ENCODE measurements around the gene TPGS1.
A peak's percentile ranks its signal among the peaks of the same experiment; 100 is the strongest.

Gene TPGS1, protein sequence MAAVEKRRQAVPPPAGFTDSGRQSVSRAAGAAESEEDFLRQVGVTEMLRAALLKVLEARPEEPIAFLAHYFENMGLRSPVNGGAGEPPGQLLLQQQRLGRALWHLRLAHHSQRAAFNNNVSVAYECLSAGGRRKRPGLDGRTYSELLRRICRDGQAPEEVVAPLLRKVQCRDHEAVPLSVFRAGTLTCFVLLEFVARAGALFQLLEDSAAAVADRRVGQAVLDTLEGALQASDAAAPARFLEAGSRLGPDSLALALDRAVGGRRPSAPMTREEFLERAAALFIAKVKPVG

DNA sequence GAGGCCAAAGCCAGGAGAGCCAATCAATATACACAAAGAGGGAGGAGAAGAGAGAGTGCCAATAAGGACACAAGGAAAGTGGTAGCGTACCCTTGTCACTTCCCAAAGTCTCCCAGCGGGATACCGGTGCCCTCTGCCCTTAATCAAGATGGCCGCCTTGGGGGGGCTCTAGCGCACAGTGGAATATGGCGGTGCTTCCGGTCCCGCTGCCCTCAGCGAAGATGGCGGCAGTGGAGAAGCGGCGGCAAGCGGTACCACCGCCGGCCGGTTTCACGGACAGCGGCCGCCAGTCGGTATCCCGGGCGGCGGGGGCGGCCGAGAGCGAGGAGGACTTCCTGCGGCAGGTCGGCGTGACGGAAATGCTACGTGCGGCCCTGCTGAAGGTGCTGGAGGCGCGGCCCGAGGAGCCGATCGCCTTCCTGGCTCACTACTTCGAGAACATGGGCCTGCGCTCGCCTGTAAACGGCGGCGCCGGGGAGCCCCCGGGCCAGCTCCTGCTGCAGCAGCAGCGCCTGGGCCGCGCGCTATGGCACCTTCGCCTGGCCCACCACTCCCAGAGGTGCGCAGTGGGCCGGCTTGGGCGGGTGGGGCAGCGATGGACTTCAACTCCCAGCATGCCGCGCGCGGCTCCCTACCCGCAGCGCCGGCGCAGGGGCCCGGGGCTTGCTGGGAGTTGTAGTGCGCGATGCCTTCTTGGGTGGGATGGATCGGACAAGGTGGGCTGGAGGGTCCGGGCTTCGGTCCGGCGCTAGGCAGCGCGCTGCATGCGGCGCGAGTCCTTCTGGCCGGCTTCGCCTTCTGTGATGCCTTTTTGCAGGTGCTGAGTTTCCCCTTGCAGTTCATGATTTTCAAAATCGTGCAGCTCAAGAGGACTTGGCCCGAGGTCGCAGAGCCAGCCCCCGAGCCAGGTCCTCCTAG lies at the start of gene TPGS1:
Gene TPGS1, plus strand, starts transcription at position 212 of the 918 bp plus-strand sequence. Its CDS starts 10 bp downstream, at position 222.
- peak; percentile 82 for DNase-seq

DNA sequence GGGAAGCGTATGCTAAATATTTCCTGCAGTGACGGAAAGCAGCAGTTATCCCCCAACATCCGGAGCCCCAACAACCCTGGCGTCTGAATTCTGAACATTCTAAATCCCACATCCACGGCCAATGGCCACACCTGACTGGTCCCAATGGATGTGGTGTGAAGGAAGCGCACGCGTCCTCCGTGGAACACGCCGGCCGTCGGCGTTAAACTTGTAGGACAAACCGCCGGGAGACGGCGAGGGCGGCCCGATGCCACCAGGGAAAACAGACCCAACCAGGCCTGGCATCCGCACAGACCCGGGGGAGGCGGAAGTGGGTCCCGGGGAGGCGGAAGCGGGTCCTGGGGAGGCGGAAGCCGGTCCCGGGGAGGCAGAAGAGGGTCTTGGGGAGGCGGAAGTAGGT lies 49.7 kb upstream of the TPGS1 start:
- no peak for DNase-seq

DNA sequence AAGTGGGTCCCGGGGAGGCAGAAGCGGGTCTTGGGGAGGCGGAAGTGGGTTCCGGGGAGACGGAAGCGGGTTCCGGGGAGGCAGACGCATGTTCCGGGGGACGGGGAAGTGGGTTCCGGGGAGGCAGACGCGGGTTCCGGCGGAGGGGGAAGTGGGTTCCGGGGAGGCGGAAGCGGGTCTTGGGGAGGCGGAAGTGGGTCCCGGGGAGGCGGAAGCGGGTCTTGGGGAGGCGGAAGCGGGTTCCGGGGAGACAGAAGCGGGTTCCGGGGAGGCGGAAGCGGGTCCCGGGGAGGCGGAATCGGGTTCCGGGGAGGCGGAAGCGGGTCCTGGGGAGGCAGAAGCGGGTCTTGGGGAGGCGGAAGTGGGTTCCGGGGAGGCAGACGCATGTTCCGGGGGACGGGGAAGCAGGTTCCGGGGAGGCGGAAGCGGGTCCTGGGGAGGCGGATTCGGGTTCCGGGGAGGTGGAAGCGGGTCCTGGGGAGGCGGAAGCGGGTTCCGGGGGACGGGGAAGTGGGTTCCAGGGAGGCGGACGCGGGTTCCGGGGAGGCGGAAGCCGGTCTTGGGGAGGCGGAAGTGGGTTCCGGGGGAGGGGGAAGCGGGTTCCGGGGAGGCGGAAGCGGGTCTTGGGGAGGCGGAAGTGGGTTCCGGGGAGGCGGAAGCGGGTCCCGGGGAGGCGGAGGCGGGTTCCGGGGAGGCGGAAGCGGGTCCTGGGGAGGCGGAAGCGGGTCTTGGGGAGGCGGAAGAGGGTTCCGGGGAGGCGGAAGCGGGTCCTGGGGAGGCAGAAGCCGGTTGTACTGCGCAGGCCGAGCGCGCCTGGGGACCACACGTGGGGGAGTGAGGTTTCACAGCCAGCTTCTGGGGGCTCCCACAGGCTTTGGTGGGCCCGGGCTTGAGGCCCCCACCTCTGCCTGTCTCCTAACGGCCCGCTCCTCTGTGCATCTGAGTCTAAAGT lies 48.9 kb upstream of the TPGS1 start:
- DNase-seq = no peak

GRCh38 chr19:459724-460511 lies 47.4 kb upstream of the TPGS1 start:
- DNase-seq = peak; percentile 27

- no peak for DNase-seq
Measured at GRCh38 chr19:460877-461720, 46.2 kb upstream of the TPGS1 start, which contains the start of gene SHC2. Gene SHC2, minus strand, starts transcription at chr19:461033. Its CDS starts 37 bp downstream, at chr19:460996.

GRCh38 chr19:461721-462551 lies 45.4 kb upstream of the TPGS1 start:
- DNase-seq = no peak

DNA sequence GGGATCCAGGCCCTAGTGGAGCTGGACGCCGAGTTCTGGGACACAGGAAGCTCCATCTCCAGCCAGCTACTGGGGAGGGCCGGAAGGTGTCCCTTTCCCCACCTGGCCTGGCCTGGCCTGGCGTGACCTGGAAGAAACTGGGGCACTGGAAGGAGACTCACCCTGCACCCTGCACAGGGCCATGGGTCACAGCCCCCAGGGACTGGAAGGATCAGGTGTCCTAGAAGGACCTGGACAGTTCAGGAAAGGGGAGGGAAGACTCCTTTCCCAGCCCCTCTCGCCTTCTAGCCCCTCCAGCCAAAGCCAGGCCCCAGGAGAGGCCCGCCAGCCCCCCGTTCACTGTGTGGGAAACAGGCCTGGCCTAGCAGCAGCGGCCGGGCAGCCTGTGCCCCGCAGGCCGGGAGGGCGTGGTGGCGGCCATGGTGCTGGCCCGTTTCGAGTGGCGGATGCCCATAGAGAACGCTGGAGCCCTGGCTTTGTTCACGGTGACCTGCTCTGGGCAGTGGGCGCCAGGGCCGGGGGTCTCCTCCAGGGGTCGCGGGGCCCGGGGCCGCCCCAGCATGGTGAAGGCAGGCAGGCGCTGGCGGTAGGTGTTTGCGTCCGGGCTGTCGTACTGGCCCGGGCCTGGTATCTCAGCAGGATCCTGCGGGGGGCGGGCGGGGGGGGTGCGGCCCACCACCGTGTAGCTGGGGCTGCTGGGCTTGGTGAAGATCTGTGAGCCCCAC lies 43.7 kb upstream of the TPGS1 start:
- no peak for DNase-seq

DNA sequence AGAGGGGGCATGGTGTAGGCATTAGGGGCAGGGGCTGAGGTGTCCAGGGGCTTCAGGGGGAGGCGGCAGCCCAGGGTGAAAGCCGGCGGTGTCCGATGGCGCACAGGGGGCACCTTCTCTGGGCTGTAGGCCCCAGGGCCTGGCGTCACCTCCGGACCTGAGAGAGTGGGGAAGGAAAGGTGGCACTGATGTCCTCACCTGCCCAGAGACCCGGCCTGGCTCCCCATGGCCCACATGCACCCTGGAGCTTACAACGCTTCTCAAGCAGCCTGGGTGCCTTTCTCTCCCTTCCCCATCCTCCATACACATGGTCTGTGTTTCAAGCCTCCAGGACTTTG lies 43.1 kb upstream of the TPGS1 start:
- DNase-seq = no peak

DNA sequence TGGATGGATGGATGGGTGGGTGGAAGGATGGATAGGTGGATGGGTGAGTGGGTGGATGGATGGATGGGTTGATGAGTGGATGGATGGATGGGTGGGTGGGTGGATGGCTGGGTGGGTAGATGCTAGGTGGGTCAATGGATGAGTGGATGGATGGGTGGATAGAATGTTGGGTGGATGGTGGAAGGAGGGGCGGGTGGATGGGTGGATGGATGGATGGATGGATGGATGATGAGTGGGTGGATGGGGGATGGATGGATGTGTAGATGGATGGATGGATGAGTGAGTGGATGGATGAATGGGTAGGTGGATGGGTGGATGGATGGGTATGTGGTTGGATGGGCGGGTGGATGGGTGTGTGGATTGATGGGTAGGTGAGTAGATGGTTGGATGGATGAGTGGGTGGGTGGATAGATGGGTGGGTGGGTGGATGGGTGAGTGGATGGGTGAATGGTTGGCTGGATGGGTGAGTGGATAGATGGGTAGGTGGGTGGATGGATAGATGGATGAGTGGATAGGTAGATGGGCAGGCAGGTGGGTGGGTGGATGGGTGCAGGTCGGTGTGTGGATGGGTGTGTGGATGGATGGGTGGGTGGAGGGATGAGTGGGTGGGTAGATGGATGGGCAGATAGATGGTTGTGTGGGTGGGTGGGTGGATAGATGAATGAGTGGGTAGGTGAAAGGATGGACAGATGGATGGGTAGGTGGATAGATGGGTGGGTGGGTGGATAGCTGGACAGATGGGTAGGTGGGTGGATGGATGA lies 42.1 kb upstream of the TPGS1 start:
- DNase-seq = no peak

GRCh38 chr19:467554-467953 lies 39.7 kb upstream of the TPGS1 start:
- no peak for DNase-seq

DNA sequence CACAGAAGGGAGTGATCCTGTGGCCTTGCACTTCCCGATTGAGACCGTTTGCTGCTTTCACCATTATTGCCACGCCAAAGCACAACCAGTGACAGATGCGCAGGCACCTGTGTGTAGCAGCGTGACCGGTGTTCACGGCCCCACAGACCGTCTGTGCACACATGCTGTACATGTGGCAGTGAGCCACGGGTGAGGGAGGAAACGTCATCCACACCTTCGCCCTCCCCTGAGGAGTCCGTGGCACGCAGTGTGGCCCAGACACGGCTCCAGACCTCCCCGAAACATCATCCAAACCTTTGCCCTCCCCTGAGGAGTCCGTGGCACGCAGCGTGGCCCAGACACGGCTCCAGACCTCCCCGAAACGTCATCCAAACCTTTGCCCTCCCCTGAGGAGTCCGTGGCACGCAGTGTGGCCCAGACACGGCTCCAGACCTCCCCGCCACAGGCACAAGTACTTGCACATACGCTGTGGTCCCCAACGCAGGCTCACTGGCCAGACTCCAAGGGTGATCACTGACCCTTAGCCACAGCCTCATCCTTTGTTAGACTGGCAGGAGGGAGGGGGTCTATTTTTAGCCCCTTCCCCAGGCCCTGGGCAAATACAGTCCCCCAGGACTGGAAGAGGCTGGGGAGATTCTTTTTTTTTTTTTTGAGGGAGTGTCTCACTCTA lies 38.6 kb upstream of the TPGS1 start:
- no peak for DNase-seq

DNA sequence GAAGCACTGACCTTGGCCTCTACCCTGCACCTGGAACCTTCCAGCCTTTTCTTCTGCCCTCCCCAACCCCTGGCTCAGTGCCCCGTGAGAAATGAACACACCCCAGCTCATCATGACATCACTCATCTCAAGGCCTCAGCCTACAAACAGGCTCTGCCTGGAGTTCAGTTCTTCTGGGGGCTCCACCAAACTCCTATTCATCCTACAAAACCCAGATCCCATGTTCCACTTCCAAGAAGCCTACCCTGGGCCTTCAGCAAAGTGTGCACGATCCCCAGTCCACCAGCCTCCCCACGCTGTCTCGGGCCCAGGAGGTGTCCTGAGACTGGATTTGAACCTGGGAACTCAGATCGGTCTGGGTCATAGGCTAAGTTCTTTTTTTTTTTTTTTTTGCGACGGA lies 37.5 kb upstream of the TPGS1 start:
- no peak for DNase-seq

- DNase-seq = no peak
Measured at GRCh38 chr19:470701-471100, 36.6 kb upstream of the TPGS1 start.

DNA sequence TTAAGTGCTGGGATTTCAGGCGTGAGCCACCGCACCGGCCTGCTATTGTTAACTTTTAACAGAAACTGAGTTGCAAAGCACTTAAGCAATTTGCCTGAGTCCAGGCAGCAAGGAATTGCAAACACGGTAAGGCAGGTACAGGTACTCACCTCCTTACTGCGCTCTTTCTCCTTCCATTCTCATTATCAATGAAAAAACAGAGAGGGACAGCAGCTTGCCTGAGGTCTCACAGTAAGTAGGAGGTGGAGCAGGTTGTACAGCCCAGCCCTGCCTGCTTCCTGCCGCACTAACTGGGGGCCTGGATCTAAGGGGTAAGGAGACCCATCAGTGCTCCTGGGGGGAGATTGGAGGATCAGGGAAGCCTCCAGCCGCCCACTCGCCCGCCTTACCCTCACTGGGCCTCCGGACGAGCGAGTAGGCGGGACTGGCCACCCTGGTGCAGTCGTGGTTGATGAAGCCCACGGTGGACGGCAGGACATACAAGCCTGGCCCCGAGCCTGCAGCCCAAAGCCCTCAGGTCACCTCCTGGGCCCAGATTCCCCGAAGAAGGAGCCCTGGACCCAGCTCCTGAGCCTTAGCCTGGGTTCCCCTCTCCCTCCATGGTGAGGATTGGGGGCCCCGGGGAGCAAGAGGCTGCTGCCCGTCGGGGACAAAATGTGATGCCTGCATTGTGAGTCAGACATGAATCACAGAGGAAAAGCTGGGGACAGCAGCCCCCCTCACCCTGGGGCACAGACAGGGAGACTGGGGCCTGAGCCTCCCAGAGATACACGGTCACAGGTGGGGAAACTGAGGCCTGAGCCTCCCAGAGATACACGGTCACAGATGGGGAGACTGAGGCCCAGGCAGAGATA lies 35.1 kb upstream of the TPGS1 start:
- DNase-seq = no peak

GRCh38 chr19:474126-475078 lies 32.9 kb upstream of the TPGS1 start:
- no peak for DNase-seq

DNA sequence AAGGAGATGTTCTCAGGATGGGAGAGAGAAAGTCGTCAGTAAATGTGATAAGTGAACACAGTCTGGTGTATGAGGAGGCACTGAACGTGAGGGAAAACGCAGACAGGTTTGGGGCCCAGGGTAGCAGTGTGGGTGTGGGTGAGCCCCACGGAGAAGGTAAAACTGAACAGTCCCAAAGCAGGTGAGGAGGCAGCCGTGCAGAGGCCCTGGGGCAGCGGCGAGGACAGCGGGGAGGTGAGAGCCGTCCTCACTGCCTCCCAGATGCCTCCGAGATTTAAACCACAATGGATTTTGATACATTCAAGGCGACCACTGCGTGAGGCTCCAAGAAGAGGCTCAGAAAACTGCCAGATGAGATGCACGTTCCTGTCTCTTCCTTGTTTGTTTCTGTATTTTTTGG lies 31.9 kb upstream of the TPGS1 start:
- DNase-seq = no peak

Data from stimulated activated CD4-positive, alpha-beta T cell treated with anti-CD3 and anti-CD28 coated beads, Interleukin-4, amount 100 ng/mL, for 1 hour (primary cell).